Trophoblast cell (in vitro differentiated cells and primary cell): ENCODE measurements around the gene MYRIP.

Source experiments
- DNase-seq, 2 donors: peaks; one replicate each; pipeline ENCODE4 v3.0.0-alpha.2; 2016
- H2AFZ ChIP-seq: 2 replicates; pipeline ENCODE4 v1.6.1; 2013; ENCODE audit warnings: low read length, moderate library complexity, mild to moderate bottlenecking; ENCODE audit not compliant: insufficient read depth, poor library complexity
- H2AK5ac ChIP-seq: 2 replicates; pipeline ENCODE4 v1.6.1; 2013; ENCODE audit warnings: mild to moderate bottlenecking, low read length
- H2BK120ac ChIP-seq: 2 replicates; pipeline ENCODE4 v1.6.1; 2013; ENCODE audit warnings: low read length, mild to moderate bottlenecking, moderate library complexity; ENCODE audit not compliant: insufficient read depth, poor library complexity
- H2BK12ac ChIP-seq: 2 replicates; pipeline ENCODE4 v1.6.1; 2013; ENCODE audit warnings: mild to moderate bottlenecking, low read length, moderate library complexity
- H2BK5ac ChIP-seq: 2 replicates; pipeline ENCODE4 v1.6.1; 2013; ENCODE audit warnings: low read length, low read depth, moderate library complexity, mild to moderate bottlenecking; ENCODE audit not compliant: poor library complexity
- H3K14ac ChIP-seq: 2 replicates; pipeline ENCODE4 v1.6.1; 2013; ENCODE audit warnings: mild to moderate bottlenecking, low read length
- H3K18ac ChIP-seq: 2 replicates; pipeline ENCODE4 v1.6.1; 2013; ENCODE audit warnings: mild to moderate bottlenecking, low read length
- H3K23ac ChIP-seq: 2 replicates; pipeline ENCODE4 v1.6.1; 2013; ENCODE audit warnings: low read length
- H3K27ac ChIP-seq: 2 replicates; pipeline ENCODE4 v1.5.1; 2013; ENCODE audit warnings: low read depth, mild to moderate bottlenecking, inconsistent platforms, low read length, moderate library complexity
- H3K27me3 ChIP-seq: 2 replicates; pipeline ENCODE4 v1.6.1; 2013; ENCODE audit warnings: inconsistent platforms, mild to moderate bottlenecking, low read length, moderate library complexity; ENCODE audit not compliant: insufficient read depth
- H3K36me3 ChIP-seq, 2 experiments: 1 replicate in 1 of 2; 2 replicates in 1 of 2; pipeline ENCODE4 v1.6.1; 2013; ENCODE audit warnings: low read length in 2 of 2, mild to moderate bottlenecking in 2 of 2, moderate library complexity in 1 of 2; ENCODE audit not compliant: insufficient read depth in 2 of 2, control insufficient read depth in 1 of 2
- H3K4ac ChIP-seq: 2 replicates; pipeline ENCODE4 v1.6.1; 2013; ENCODE audit warnings: low read depth, mild to moderate bottlenecking, low read length, moderate library complexity
- H3K4me1 ChIP-seq, 2 experiments: 1 replicate in 1 of 2; 2 replicates in 1 of 2; pipeline ENCODE4 v1.6.1; 2013; ENCODE audit warnings: low read length in 2 of 2, mild to moderate bottlenecking in 2 of 2, moderate library complexity in 1 of 2; ENCODE audit not compliant: insufficient read depth in 2 of 2, control insufficient read depth in 1 of 2
- H3K4me2 ChIP-seq: 2 replicates; pipeline ENCODE4 v1.6.1; 2013; ENCODE audit warnings: inconsistent platforms, mild to moderate bottlenecking, low read length, moderate library complexity
- H3K4me3 ChIP-seq: 2 replicates; pipeline ENCODE4 v1.5.1; 2013; ENCODE audit warnings: mild to moderate bottlenecking, low read depth, low read length, inconsistent platforms
- H3K79me1 ChIP-seq: one replicate; pipeline ENCODE4 v1.6.1; 2013; ENCODE audit warnings: low read length
- H3K79me2 ChIP-seq: 2 replicates; pipeline ENCODE4 v1.6.1; 2013; ENCODE audit warnings: low read length, mild to moderate bottlenecking; ENCODE audit not compliant: control insufficient read depth, insufficient read depth, poor library complexity
- H3K9ac ChIP-seq: 2 replicates; pipeline ENCODE4 v1.6.1; 2013; ENCODE audit warnings: mild to moderate bottlenecking, low read length
- H3K9me3 ChIP-seq: 2 replicates; pipeline ENCODE4 v1.6.1; 2013; ENCODE audit warnings: low read depth, mild to moderate bottlenecking, control low read depth, inconsistent platforms, low read length; ENCODE audit not compliant: insufficient read depth
- H4K12ac ChIP-seq: 2 replicates; pipeline ENCODE4 v1.6.1; 2013; ENCODE audit warnings: low read depth, mild to moderate bottlenecking, low read length, moderate library complexity
- H4K8ac ChIP-seq: 2 replicates; pipeline ENCODE4 v1.6.1; 2013; ENCODE audit warnings: low read depth, mild to moderate bottlenecking, low read length, moderate library complexity
- H4K91ac ChIP-seq: one replicate; pipeline ENCODE4 v1.6.1; 2013; ENCODE audit warnings: low read depth, mild to moderate bottlenecking, low read length, moderate library complexity
- WGBS: extraction: QIAGEN DNeasy Blood & Tissue Kit; methylation state at CpG from one replicate; pipeline ENCODE4 v1.1.7; 2013; ENCODE audit warnings: missing lambda C conversion rate; ENCODE audit not compliant: insufficient read length, insufficient coverage; ENCODE audit errors: extremely low coverage; 5-methylcytosine and 5-hydroxymethylcytosine counted together

MYRIP gene

DNA sequence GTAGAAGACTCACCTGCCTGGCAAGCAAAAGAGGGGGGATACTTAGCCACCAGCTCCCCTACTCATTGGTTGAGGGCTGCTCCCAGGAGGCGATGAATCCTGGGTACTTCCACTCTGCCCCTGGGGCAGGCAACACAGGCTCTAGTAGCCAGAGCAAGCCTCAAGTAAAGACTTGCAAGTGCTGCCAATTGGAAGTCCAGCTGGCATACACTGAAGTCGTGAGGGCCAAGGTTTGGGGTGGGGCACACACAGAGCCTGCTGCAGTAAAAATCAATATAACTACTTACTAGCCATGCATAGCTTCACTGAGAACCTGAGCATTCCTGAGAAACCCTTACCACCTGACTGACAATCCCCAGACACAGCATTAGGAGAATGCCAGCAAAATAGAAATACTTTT, 377.1 kb downstream of the MYRIP start:
- Histone ChIP-seq H3K14ac (no peak overlapping the region), H4K12ac (no peak overlapping the region)

DNA sequence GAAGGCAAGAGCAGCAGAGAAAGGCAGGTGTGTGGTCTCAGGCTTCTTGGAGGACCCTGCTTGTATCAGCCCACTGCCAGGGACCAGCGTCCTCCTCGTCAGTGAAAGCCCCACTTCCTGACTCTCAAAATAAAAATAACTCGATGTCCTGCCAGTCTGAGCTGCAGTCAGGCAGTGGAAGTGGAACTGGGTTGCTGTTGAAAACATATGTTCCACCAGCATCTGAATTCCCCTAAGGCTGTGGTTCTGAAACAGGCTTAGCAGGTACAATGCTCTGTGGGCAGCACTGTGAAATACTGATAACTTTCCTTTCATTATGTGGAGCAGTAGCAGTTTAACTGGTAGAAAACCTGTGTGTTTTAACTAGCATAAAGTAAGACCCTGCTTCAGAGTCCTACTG, 378.5 kb downstream of the MYRIP start:
- Histone ChIP-seq H3K18ac (no peak overlapping the region), H4K8ac (no peak overlapping the region), H2AFZ (no peak overlapping the region), H3K36me3 (no peaks in the 10 kb centered on the region), H2AK5ac (no peak overlapping the region), H3K4me3 (no peak overlapping the region), H2BK5ac (no peak overlapping the region), H3K27me3 (no peaks in the 10 kb centered on the region), H3K4ac (no peak overlapping the region), H3K79me2 (no peaks in the 10 kb centered on the region), H3K9ac (no peak overlapping the region), H3K4me2 (no peak overlapping the region), H3K4me1 (no peaks in the 10 kb centered on the region), H3K23ac (no peak overlapping the region), H2BK120ac (no peak overlapping the region), H3K79me1 (no peaks in the 10 kb centered on the region), H3K14ac (no peak overlapping the region), H3K27ac (no peak overlapping the region), H4K91ac (no peak overlapping the region), H2BK12ac (no peak overlapping the region), H4K12ac (no peak overlapping the region), H3K9me3 (no peaks in the 10 kb centered on the region)
- no CpG with 5 or more reads among the region's 3 CpGs for WGBS
- DNase-seq: peak; percentile 5 to 47

More for the DNA sequence above, 377.1 kb downstream of the MYRIP start:
- H3K4me2 ChIP-seq: no peak overlapping the region
- H2BK120ac ChIP-seq: no peak overlapping the region
- no peak overlapping the region for H4K91ac ChIP-seq
- no peak overlapping the region for H3K18ac ChIP-seq
- H2BK12ac ChIP-seq: no peak overlapping the region
- H3K23ac ChIP-seq: no peak overlapping the region
- no peak overlapping the region for H3K4ac ChIP-seq
- no peak overlapping the region for H2BK5ac ChIP-seq
- no peaks in the 10 kb centered on the region for H3K79me1 ChIP-seq
- no CpG with 5 or more reads among the region's 2 CpGs for WGBS
- no peak overlapping the region for H4K8ac ChIP-seq
- H2AK5ac ChIP-seq: no peak overlapping the region
- H3K79me2 ChIP-seq: no peaks in the 10 kb centered on the region
- no peaks in the 10 kb centered on the region for H3K9me3 ChIP-seq
- no peak for DNase-seq
- no peak overlapping the region for H2AFZ ChIP-seq
- H3K27me3 ChIP-seq: no peaks in the 10 kb centered on the region
- H3K9ac ChIP-seq: no peak overlapping the region
- H3K4me1 ChIP-seq: no peaks in the 10 kb centered on the region
- H3K4me3 ChIP-seq: no peak overlapping the region
- H3K36me3 ChIP-seq: no peaks in the 10 kb centered on the region
- no peak overlapping the region for H3K27ac ChIP-seq

DNA sequence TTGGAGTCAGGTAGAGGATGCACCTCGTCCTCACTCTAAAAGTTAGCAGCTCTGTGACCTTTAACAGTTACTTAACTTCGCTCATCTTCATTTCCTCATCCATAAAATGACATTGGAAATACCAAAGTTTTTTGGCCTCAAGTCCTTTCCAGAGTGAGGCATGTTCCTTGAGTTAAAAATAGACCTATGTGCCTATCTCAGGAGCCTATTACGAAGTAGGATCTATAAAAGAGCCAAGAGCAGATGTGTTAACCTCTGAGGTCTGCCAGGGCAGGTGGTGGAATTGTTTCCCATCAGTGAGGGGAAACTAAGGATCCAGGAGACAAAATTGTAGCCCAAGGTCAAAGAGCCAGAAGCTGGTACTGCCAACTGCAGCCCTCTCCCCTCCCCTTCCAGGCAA, 379.7 kb downstream of the MYRIP start:
- Histone ChIP-seq H3K23ac (no peak overlapping the region), H3K4me3 (no peak overlapping the region), H3K27me3 (no peaks in the 10 kb centered on the region), H4K91ac (no peak overlapping the region), H3K36me3 (no peaks in the 10 kb centered on the region), H2AK5ac (no peak overlapping the region), H3K4ac (no peak overlapping the region), H3K79me1 (no peaks in the 10 kb centered on the region), H2BK120ac (no peak overlapping the region), H3K4me1 (no peaks in the 10 kb centered on the region), H3K14ac (no peak overlapping the region), H3K27ac (no peak overlapping the region), H2AFZ (no peak overlapping the region), H4K8ac (no peak overlapping the region), H4K12ac (no peak overlapping the region), H3K79me2 (no peaks in the 10 kb centered on the region), H2BK12ac (no peak overlapping the region), H3K4me2 (no peak overlapping the region), H3K9me3 (no peaks in the 10 kb centered on the region), H2BK5ac (no peak overlapping the region), H3K18ac (no peak overlapping the region), H3K9ac (no peak overlapping the region)
- DNase-seq: no peak
- WGBS: no CpG with 5 or more reads among the region's 3 CpGs

DNA sequence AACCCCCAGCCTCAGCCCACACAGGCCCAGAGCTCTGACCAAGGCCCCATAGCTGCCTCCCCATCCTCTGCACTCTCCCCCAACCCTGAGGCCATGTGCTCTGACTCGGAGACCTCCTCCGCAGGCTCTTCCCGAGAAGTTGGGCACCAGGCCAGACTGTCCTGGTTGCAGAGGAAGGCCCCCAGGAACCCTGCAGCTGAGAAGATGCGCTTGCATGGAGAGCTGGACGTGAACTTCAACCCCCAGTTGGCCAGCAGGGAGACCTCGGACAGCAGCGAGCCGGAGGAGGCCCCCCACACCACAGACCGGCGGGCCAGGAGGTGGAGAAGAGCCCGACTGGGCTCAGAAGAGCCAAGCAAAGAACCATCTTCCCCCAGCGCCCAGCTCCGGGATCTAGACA, 380.6 kb downstream of the MYRIP start:
- H2AFZ ChIP-seq: no peak overlapping the region
- H4K8ac ChIP-seq: no peak overlapping the region
- H3K9me3 ChIP-seq: no peaks in the 10 kb centered on the region
- no peak overlapping the region for H3K4me3 ChIP-seq
- no peak overlapping the region for H4K12ac ChIP-seq
- no peaks in the 10 kb centered on the region for H3K36me3 ChIP-seq
- H3K23ac ChIP-seq: no peak overlapping the region
- H2AK5ac ChIP-seq: no peak overlapping the region
- H3K4me1 ChIP-seq: no peaks in the 10 kb centered on the region
- H2BK5ac ChIP-seq: no peak overlapping the region
- DNase-seq: no peak
- no peaks in the 10 kb centered on the region for H3K79me1 ChIP-seq
- no peak overlapping the region for H2BK12ac ChIP-seq
- peak overlapping the region; percentile 34 for H3K9ac ChIP-seq
- no peak overlapping the region for H3K14ac ChIP-seq
- WGBS: no CpG with 5 or more reads among the region's 13 CpGs
- no peak overlapping the region for H3K4ac ChIP-seq
- no peak overlapping the region for H3K18ac ChIP-seq
- no peak overlapping the region for H3K4me2 ChIP-seq
- H2BK120ac ChIP-seq: no peak overlapping the region
- H3K27ac ChIP-seq: no peak overlapping the region
- no peaks in the 10 kb centered on the region for H3K79me2 ChIP-seq
- no peaks in the 10 kb centered on the region for H3K27me3 ChIP-seq
- H4K91ac ChIP-seq: no peak overlapping the region
